Measurements from ENCODE around the gene TMBIM6. TPM values are rescaled to one million over a fixed set of nuclear protein-coding genes. Genes with fewer than 3 reads are reported as not detected.

The TMBIM6 gene
- total RNA-seq, 1 donor from 2014 or later = 588 TPM

DNA sequence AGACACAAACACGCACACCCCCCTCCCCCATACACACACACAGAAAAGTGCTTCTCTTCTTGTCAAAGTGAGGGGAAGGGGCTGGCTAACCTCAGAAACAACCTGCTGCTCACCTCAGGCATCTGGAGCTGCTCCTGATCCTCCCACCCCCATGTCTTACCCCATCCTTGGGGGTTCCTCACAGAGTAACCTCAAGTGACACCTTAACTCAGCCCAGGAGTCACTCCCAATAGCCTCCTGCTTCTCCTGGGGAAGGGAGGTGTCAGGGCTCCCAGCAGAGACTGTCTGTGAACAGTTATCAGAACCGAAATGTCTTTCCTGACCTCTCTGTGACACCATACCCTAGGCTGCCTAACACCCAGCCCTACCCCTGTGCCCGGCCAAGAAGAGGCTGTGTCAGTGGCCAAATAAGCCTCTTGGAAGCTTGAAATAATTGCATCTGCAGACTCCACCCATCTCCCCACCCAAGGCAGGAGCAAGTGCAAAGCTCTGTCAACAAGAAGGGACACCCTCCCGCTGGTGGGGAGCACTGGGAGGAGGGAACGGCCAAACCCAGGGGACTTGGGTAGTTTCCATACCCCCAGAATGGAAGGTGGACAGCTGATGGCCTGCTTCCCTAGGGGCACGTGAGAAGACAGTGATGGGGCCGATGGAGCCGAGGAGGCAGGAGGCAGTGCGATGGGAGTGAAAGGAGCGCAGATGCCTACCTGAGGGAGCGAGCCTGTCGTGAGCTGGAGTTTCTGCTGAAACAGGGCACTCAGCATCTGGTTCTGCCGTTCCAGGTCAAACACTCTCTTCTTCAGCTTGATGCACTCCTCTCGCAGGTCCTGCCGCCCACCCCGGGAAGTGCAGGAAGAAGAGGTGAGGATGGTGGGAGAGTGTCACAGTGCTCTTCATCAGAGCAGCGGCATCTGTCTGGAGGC is 60.0 kb downstream of the TMBIM6 start:
- H3K36me3 ChIP-seq (ENCODE audit: control insufficient read depth, insufficient read depth, low read length) = peaks cover 3% of the 10 kb centered on the region
- no peak overlapping the region for H3K4me3 ChIP-seq (ENCODE audit: low read depth, low read length)

DNA sequence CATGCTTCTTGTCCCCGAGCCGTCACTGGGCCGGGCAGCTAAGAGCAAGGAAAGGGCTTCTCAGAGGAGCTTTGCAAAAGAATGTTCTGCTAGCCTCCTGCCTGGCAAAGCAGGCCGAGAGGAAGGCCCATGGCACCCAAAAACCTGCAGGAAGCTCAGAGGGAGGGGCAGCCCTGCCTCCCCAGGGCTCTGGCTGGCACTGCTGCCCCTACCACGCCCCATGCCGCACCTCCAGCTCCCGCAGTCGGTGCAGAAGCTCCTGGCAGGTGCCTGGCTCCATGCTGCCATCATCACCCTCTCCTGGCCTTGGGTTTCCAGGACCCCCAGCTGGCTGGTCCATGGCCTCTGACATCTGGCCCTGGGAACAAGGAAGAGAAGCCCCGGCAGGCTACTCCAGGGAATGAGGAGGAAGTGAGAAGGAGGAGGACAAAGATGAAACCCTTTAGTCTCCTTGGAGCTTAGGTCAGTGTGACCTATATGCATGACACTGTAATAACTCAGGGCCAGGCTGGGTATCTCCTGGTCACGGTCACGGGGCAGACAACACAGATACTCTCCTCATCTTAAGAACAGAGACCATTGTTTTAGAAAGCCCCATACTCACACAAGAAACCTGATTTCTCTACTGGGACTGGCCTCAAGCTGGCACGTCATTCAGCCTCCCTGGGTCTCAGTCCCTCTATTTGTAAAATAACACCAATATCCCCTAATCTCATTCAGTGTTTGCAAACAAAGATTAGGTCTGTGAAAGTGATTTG is 62.5 kb downstream of the TMBIM6 start:
- Histone ChIP-seq H3K27me3 (ENCODE audit: control insufficient read depth, insufficient read depth, low read length) (no peaks in the 10 kb centered on the region), H3K36me3 (ENCODE audit: control insufficient read depth, insufficient read depth, low read length) (no peaks in the 10 kb centered on the region), H3K4me3 (ENCODE audit: low read depth, low read length) (no peak overlapping the region)
- TF ChIP-seq, protein P1, sequence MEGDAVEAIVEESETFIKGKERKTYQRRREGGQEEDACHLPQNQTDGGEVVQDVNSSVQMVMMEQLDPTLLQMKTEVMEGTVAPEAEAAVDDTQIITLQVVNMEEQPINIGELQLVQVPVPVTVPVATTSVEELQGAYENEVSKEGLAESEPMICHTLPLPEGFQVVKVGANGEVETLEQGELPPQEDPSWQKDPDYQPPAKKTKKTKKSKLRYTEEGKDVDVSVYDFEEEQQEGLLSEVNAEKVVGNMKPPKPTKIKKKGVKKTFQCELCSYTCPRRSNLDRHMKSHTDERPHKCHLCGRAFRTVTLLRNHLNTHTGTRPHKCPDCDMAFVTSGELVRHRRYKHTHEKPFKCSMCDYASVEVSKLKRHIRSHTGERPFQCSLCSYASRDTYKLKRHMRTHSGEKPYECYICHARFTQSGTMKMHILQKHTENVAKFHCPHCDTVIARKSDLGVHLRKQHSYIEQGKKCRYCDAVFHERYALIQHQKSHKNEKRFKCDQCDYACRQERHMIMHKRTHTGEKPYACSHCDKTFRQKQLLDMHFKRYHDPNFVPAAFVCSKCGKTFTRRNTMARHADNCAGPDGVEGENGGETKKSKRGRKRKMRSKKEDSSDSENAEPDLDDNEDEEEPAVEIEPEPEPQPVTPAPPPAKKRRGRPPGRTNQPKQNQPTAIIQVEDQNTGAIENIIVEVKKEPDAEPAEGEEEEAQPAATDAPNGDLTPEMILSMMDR (IDR thresholded peaks at IDR 0.05; ENCODE audit: insufficient read depth, low read length, poor library complexity, severe bottlenecking) = no peak
- DNase-seq (ENCODE audit: low read depth) = no peak

More for the DNA sequence above, 60.0 kb downstream of the TMBIM6 start:
- no peaks in the 10 kb centered on the region for H3K27me3 ChIP-seq (ENCODE audit: control insufficient read depth, insufficient read depth, low read length)
- DNase-seq (ENCODE audit: low read depth) = no peak
- TF ChIP-seq, protein P1 (IDR thresholded peaks at IDR 0.05; ENCODE audit: insufficient read depth, low read length, poor library complexity, severe bottlenecking) = no peak

DNA sequence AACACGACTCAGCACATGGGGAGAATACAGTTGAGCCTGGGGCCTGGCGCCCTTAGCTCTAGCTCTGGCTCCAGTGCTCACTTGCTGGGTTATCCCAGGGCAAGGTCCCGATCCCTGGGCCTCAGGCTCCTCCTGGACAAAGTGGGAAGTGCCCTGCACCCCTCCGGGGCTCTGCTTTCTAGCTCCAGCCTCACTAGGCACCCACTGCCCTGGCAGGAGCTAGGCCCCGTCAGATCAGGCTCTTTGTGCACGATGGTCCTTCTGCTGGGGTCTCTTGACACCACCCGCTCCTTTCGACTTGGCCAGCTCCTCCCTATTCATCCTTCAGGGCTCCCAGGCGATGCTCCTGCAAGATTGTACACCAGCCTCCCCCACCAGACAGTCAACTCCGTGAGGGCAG is 63.5 kb downstream of the TMBIM6 start:
- no peaks in the 10 kb centered on the region for H3K27me3 ChIP-seq (ENCODE audit: control insufficient read depth, insufficient read depth, low read length)
- H3K36me3 ChIP-seq (ENCODE audit: control insufficient read depth, insufficient read depth, low read length) = no peaks in the 10 kb centered on the region
- DNase-seq (ENCODE audit: low read depth) = no peak
- TF ChIP-seq, protein P1 (IDR thresholded peaks at IDR 0.05; ENCODE audit: insufficient read depth, low read length, poor library complexity, severe bottlenecking) = no peak
- no peak overlapping the region for H3K4me3 ChIP-seq (ENCODE audit: low read depth, low read length)

DNA sequence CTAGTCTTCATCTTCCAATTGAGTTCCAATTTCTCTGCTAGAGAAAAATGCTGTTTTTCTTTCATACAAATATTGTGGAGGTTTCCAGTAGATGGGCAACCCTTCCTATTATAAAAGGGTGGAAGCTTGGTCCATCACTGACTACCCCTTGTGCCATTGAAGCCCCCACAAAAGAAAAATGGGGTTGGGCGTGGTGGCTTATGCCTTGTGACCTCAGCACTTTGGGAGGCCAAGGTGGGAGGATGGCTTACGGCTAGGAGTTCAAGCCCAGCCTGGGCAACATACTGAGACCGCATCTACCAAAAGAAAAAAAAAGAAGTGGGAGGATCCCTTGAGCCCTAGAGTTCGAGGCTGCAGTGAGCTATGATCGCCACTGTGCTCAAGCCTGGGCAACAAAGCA is 64.1 kb downstream of the TMBIM6 start:
- Histone ChIP-seq H3K36me3 (ENCODE audit: control insufficient read depth, insufficient read depth, low read length) (no peaks in the 10 kb centered on the region), H3K4me3 (ENCODE audit: low read depth, low read length) (no peak overlapping the region), H3K27me3 (ENCODE audit: control insufficient read depth, insufficient read depth, low read length) (no peaks in the 10 kb centered on the region)
- no peak for DNase-seq (ENCODE audit: low read depth)
- TF ChIP-seq, protein P1 (IDR thresholded peaks at IDR 0.05; ENCODE audit: insufficient read depth, low read length, poor library complexity, severe bottlenecking) = no peak

DNA sequence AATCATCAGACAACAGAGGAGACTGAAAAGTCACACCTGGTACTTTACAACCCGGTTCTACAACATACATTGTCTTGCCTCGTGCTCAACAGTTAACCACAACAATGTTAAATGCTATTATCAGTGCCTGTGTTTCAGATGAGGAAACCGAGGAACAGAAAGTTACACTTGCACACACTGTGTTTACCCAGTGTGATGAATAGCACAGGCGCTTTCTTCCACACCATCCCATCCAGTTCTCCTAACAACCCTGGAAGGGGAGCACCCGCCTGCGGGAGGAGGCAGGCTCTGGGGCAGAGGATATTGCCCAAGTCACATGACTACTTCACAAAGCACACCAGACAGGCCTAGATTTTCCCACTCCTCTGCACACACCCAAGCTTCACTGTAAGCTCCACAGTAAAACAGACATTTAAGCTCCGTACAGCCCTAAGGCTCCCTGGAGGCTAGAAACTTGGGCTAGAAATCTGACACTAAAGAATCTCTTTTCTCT is 65.0 kb downstream of the TMBIM6 start:
- TF ChIP-seq, protein P1 (IDR thresholded peaks at IDR 0.05; ENCODE audit: insufficient read depth, low read length, poor library complexity, severe bottlenecking) = no peak
- DNase-seq (ENCODE audit: low read depth) = no peak
- Histone ChIP-seq H3K4me3 (ENCODE audit: low read depth, low read length) (no peak overlapping the region), H3K36me3 (ENCODE audit: control insufficient read depth, insufficient read depth, low read length) (no peaks in the 10 kb centered on the region), H3K27me3 (ENCODE audit: control insufficient read depth, insufficient read depth, low read length) (no peaks in the 10 kb centered on the region)

All from kidney epithelial cell (primary cell).